ENCODE results near the gene TOMM20L.
"Not testable (repeated sequence)": the region's sequence is repeated elsewhere in the genome, so short reads cannot be mapped to it uniquely, and the experiment has no call there.

Gene TOMM20L

DNA sequence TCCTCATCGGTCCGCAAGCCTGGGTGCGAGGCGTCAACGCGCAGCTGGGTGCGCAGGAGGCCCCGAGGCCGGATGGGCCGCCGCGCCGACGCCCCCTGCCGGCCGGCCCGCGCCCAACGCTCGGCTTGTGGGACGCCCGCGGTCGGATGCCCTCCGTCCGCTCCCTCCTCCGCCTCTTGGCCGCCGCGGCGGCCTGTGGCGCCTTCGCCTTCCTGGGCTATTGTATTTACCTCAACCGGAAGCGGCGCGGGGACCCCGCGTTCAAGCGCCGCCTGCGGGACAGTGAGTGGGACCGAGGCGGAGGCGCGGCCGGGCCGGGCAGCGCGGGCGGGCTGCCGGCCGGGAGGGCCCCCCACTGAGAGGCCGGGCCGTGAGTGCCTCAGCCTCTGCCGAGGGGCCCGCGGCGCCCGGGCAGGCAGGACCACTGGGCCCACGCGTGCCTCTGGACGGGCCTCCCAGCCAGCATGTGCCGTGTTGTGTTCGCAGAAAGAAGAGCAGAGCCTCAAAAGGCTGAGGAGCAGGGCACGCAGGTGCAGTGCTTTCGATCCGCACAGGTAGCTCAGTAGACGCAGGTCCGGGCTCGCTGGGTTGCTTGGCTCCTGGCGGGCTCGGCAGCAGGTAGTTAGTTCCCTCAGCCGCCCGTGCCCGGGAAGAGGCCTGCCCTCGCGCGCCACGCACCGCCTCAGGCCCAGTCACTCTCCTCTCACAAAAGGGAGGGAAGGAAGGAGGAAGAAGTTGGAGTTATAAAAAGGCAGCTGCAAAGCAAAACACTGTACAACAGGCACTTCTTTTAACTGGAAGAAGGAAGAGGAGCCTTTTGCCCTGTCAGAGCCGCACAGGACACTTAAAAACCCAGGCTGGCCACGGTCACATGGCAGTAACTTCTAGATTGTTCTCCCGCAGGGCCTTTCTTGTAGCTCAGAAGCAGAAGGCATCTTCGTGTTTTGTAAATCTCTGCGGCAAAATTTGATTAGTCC is at the start of gene TOMM20L:
Gene TOMM20L (plus strand): TSS at position 119 of the 977 bp plus-strand sequence. CDS start 28 bp downstream, at position 147.
- TF ChIP-seq, protein P1, sequence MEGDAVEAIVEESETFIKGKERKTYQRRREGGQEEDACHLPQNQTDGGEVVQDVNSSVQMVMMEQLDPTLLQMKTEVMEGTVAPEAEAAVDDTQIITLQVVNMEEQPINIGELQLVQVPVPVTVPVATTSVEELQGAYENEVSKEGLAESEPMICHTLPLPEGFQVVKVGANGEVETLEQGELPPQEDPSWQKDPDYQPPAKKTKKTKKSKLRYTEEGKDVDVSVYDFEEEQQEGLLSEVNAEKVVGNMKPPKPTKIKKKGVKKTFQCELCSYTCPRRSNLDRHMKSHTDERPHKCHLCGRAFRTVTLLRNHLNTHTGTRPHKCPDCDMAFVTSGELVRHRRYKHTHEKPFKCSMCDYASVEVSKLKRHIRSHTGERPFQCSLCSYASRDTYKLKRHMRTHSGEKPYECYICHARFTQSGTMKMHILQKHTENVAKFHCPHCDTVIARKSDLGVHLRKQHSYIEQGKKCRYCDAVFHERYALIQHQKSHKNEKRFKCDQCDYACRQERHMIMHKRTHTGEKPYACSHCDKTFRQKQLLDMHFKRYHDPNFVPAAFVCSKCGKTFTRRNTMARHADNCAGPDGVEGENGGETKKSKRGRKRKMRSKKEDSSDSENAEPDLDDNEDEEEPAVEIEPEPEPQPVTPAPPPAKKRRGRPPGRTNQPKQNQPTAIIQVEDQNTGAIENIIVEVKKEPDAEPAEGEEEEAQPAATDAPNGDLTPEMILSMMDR (IDR thresholded peaks at IDR 0.05; ENCODE audit: control insufficient read depth, extremely low read depth, insufficient read depth): peak; percentile 57
- no peak for DNase-seq (ENCODE audit: low read depth)
- H3K4me3 ChIP-seq (ENCODE audit: low read depth, low read length): no peak within 1 kb of the TSS

DNA sequence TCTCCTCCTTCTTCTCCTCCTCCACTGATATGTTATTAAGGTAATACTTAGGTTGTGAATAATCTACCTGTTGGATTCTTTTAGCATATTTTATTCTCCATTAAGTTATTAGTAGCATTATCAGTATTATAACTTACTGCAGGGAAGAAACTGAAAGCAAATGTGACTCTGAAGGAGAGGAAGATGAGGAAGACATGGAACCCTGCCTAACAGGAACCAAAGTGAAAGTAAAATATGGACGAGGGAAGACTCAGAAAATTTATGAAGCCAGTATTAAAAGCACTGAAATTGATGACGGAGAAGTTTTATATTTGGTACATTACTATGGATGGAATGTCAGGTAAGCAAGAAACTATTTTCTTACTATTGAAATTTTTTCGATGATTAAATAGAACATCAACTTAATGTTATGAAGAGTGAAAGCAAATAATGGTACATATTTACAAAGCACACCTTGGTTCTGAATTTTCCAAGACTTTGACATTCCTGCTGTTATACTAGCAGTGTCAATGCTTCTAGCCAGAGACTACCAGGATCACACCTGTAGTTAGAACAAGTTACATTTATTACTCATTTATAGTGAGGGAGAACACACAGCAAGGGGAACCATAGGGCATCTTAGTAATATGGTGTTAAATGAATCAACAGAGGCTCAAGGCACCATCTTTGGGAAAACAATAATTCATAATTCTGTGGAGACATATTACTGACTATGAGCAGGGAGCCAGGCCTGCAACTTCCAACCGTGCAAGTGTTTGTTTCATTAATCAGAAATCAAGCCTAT is 42.0 kb upstream of the TOMM20L start:
- peak overlapping the region; percentile 36 for H3K4me3 ChIP-seq (ENCODE audit: low read depth, low read length)
- TF ChIP-seq, protein P1 (IDR thresholded peaks at IDR 0.05; ENCODE audit: control insufficient read depth, extremely low read depth, insufficient read depth): no peak
- DNase-seq (ENCODE audit: low read depth): no peak

DNA sequence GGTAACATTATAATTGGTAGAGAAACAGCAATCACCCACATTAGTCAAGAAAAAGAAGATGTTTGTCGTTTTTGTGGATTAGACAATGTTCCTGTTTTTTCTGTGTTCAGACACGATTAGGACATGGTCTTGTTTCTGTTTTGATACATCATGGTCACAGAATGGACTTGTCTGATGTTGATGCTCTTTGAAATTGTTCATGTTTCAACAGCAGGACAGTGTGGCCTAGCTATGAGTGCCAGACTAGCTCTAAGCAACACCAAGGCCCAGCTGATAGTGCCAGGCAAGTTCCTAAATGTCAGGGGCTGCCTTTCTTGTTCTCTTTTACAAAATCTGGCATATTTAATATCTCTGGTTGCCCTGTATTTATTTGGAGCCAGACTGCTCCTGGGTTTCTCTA is 40.9 kb upstream of the TOMM20L start:
- H3K4me3 ChIP-seq (ENCODE audit: low read depth, low read length): no peak overlapping the region
- TF ChIP-seq, protein P1 (IDR thresholded peaks at IDR 0.05; ENCODE audit: control insufficient read depth, extremely low read depth, insufficient read depth): no peak
- DNase-seq (ENCODE audit: low read depth): no peak

DNA sequence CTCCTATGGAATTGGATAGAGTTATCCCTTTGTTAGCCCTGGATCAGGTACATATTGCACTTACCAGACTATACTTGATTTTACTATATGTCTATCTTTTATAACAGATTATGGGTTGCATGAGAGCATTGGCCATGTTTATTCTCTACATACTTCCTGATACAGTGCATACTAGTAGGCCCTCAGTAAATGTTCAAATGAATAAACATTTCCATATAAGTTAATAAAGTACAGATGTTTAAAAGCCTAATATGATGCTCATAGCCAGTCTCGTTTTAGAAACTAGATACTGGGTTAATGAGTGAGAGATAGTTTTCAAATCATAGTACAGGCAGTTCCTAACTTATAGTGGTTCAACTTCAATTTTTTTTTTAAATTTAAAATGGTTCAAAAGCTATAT is 39.5 kb upstream of the TOMM20L start:
- no peak for DNase-seq (ENCODE audit: low read depth)
- TF ChIP-seq, protein P1 (IDR thresholded peaks at IDR 0.05; ENCODE audit: control insufficient read depth, extremely low read depth, insufficient read depth): no peak

DNA sequence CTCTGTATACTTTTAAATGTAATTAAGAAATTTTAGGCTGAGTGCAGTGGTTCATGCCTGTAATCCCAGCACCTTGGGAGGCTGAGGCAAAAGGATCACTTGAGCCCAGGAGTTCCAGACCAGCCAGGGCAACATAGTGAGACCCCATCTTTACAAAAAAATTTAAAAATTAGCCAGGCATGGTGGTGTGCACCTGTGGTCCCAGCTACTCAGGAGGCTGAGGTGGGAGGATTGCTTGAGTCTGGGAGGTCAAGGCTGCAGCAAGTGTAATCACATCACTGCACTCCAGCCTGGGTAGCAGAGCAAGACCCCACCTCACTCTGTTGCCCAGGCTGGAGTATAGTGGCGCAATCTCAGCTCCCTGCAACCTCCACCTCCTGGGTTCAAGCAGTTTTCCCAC is 33.5 kb upstream of the TOMM20L start:
- DNase-seq (ENCODE audit: low read depth); H3K4me3 ChIP-seq (ENCODE audit: low read depth, low read length): not testable (repeated sequence)

More for the DNA sequence above, 39.5 kb upstream of the TOMM20L start:
- no peak overlapping the region for H3K4me3 ChIP-seq (ENCODE audit: low read depth, low read length)

DNA sequence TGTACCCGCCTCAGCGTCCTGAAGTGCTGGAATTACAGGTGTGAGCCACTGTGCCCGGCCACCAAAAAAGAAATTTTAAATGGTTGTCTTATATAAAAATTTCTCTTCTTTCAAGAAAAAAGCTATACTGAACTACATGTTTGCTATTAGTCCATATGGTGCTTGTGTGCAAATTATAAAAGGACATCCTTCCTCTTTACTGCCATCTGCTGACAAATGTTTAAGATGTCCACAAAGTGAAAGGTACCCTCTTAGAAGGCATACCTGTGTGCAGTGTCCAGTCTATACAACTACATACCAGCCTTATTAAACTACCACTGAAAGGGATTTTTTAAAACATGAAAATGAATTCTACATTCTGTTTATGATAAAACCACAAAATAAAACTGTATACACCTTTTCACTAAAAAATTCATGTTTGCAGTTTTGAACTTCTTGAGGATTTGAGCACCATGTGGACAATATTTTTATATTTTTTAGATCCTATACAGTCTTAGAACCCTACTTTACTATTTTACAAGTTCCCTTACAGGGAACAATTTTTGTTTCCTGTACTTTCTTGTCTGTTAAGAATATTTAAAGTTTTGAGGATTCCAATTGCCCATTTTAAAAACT is 32.8 kb upstream of the TOMM20L start:
- H3K4me3 ChIP-seq (ENCODE audit: low read depth, low read length): no peak overlapping the region
- DNase-seq (ENCODE audit: low read depth): peak; percentile 23
- TF ChIP-seq, protein P1 (IDR thresholded peaks at IDR 0.05; ENCODE audit: control insufficient read depth, extremely low read depth, insufficient read depth): peak; percentile 53

DNA sequence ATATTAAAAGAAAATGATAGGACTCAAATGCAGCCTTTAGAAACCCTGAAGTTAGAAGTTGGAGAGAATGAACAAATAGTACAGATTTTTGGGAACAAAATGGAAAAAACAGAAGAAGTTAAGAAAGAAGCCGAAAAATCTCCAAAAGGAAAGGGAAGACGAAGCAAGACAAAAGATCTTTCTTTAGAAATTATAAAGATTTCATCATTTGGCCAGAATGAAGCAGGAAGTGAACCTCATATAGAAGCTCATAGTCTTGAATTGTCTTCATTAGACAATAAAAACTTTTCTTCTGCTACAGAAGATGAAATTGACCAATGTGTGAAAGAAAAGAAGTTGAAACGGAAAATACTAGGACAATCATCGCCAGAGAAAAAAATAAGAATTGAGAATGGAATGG is 31.4 kb upstream of the TOMM20L start:
- DNase-seq (ENCODE audit: low read depth): no peak
- H3K4me3 ChIP-seq (ENCODE audit: low read depth, low read length): no peak overlapping the region
- TF ChIP-seq, protein P1 (IDR thresholded peaks at IDR 0.05; ENCODE audit: control insufficient read depth, extremely low read depth, insufficient read depth): no peak

Measured in LNCaP clone FGC (cell line).